MM.1S (cell line): ENCODE results near the gene IPO7.
A peak's percentile ranks its signal among the peaks of the same experiment; 100 is the strongest.

Source experiments
- DNase-seq: peaks from one replicate; pipeline ENCODE4 v3.0.0-alpha.2; 2015
- H2AFZ ChIP-seq: fragments of 300-600 bp; sonication (generic); 2 replicates; pipeline ENCODE4 v1.6.0; 2016; ENCODE audit warnings: antibody characterized with exemption, low read length
- H3F3A ChIP-seq: fragments of 300-600 bp; sonication (generic); 2 replicates; pipeline ENCODE4 v1.6.1; 2016; ENCODE audit warnings: mild to moderate bottlenecking, antibody characterized with exemption, low read length, moderate library complexity, mixed read lengths; ENCODE audit not compliant: insufficient read depth
- H3K27ac ChIP-seq: fragments of 300-600 bp; sonication (generic); 2 replicates; pipeline ENCODE4 v1.5.1; 2016; ENCODE audit warnings: mild to moderate bottlenecking, low read length
- H3K27me3 ChIP-seq: fragments of 300-600 bp; sonication (generic); replicated peaks from 2 replicates; pipeline ENCODE4 v1.6.0; 2016; ENCODE audit warnings: low read length; ENCODE audit not compliant: insufficient read depth
- H3K36me3 ChIP-seq: fragments of 300-600 bp; sonication (generic); replicated peaks from 2 replicates; pipeline ENCODE4 v1.6.1; 2016; ENCODE audit warnings: mild to moderate bottlenecking, low read length, mixed read lengths; ENCODE audit not compliant: insufficient read depth
- H3K4me1 ChIP-seq: fragments of 300-600 bp; sonication (generic); 2 replicates; pipeline ENCODE4 v1.6.1; 2016; ENCODE audit warnings: low read length, mixed read lengths
- H3K4me2 ChIP-seq: fragments of 300-600 bp; sonication (generic); 2 replicates; pipeline ENCODE4 v1.6.0; 2016; ENCODE audit warnings: low read depth, low read length
- H3K4me3 ChIP-seq: fragments of 300-600 bp; sonication (generic); 2 replicates; pipeline ENCODE4 v1.5.1; 2016; ENCODE audit warnings: low read length, mixed read lengths
- H3K79me2 ChIP-seq: fragments of 300-600 bp; sonication (generic); 2 replicates; pipeline ENCODE4 v1.6.1; 2016; ENCODE audit warnings: mixed run types, low read length, mixed read lengths
- H3K9ac ChIP-seq: fragments of 300-600 bp; sonication (generic); 2 replicates; pipeline ENCODE4 v1.6.1; 2016; ENCODE audit warnings: low read length, mixed read lengths
- H3K9me2 ChIP-seq: fragments of 300-600 bp; sonication (generic); replicated peaks from 2 replicates; pipeline ENCODE4 v1.6.1; 2016; ENCODE audit warnings: mild to moderate bottlenecking, low read length, mixed read lengths; ENCODE audit not compliant: insufficient read depth
- H3K9me3 ChIP-seq: fragments of 300-600 bp; sonication (generic); replicated peaks from 2 replicates; pipeline ENCODE4 v1.6.1; 2016; ENCODE audit warnings: mild to moderate bottlenecking, low read length, mixed read lengths; ENCODE audit not compliant: insufficient read depth
- H4K20me1 ChIP-seq: fragments of 300-600 bp; sonication (generic); 2 replicates; pipeline ENCODE4 v1.6.1; 2016; ENCODE audit warnings: mild to moderate bottlenecking, low read length, moderate library complexity, mixed read lengths; ENCODE audit not compliant: insufficient read depth
- CTCF ChIP-seq: fragments of 300-600 bp; sonication (generic); IDR thresholded peaks from 2 replicates; pipeline ENCODE4 v1.5.1; 2016; ENCODE audit warnings: antibody characterized with exemption, low read length, mixed read lengths
- EZH2 ChIP-seq: fragments of 300-600 bp; sonication (generic); optimal IDR thresholded peaks from 2 replicates; pipeline ENCODE3; 2017; ENCODE audit warnings: low read depth, mild to moderate bottlenecking, antibody characterized with exemption, low read length, mixed read lengths
- EZH2phosphoT487 ChIP-seq: fragments of 300-600 bp; sonication (generic); IDR thresholded peaks from 2 replicates; pipeline ENCODE4 v1.6.1; 2018; ENCODE audit warnings: antibody characterized with exemption, low read length

IPO7 gene

GRCh38 chr11:9362393-9362863 is 22.0 kb upstream of the IPO7 start:
- Histone ChIP-seq H3K4me1 (peaks cover 8% of the 10 kb centered on the region), H2AFZ (no peak overlapping the region), H3K9ac (no peak overlapping the region), H3K4me2 (no peak overlapping the region), H3K4me3 (no peak overlapping the region), H3K27me3 (no peaks in the 10 kb centered on the region), H4K20me1 (no peaks in the 10 kb centered on the region), H3F3A (peaks cover 23% of the 10 kb centered on the region), H3K79me2 (no peaks in the 10 kb centered on the region), H3K36me3 (no peaks in the 10 kb centered on the region), H3K27ac (no peak overlapping the region), H3K9me2 (no peaks in the 10 kb centered on the region), H3K9me3 (no peaks in the 10 kb centered on the region)
- TF ChIP-seq EZH2phosphoT487: no peak
- TF ChIP-seq CTCF: no peak
- no peak for TF ChIP-seq EZH2
- no peak for DNase-seq

GRCh38 chr11:9363954-9364912 is 20.2 kb upstream of the IPO7 start:
- DNase-seq: peak; percentile 92
- no peaks in the 10 kb centered on the region for H3K79me2 ChIP-seq
- no peaks in the 10 kb centered on the region for H3K9me2 ChIP-seq
- H3K4me2 ChIP-seq: peak overlapping the region; percentile 99
- H3K27ac ChIP-seq: peak overlapping the region; percentile 96
- no peaks in the 10 kb centered on the region for H3K9me3 ChIP-seq
- no peak for TF ChIP-seq EZH2phosphoT487
- no peak for TF ChIP-seq CTCF
- no peak for TF ChIP-seq EZH2
- peak overlapping the region; percentile 94 for H3K9ac ChIP-seq
- H3K27me3 ChIP-seq: no peaks in the 10 kb centered on the region
- peak overlapping the region; percentile 84 for H3K4me3 ChIP-seq
- no peaks in the 10 kb centered on the region for H3K36me3 ChIP-seq
- H3K4me1 ChIP-seq: peaks cover 8% of the 10 kb centered on the region
- peaks cover 23% of the 10 kb centered on the region for H3F3A ChIP-seq
- H2AFZ ChIP-seq: peak overlapping the region; percentile 100
- no peaks in the 10 kb centered on the region for H4K20me1 ChIP-seq

GRCh38 chr11:9367551-9367950 is 16.9 kb upstream of the IPO7 start:
- Histone ChIP-seq H3K4me2 (no peak overlapping the region), H3K9me2 (no peaks in the 10 kb centered on the region), H3K27ac (no peak overlapping the region), H3K9me3 (no peaks in the 10 kb centered on the region), H3K4me1 (peaks cover 8% of the 10 kb centered on the region), H4K20me1 (no peaks in the 10 kb centered on the region), H3K27me3 (no peaks in the 10 kb centered on the region), H3K9ac (no peak overlapping the region), H3K36me3 (no peaks in the 10 kb centered on the region), H3K4me3 (no peak overlapping the region), H3K79me2 (no peaks in the 10 kb centered on the region), H3F3A (peaks cover 21% of the 10 kb centered on the region), H2AFZ (no peak overlapping the region)
- TF ChIP-seq EZH2phosphoT487 (no peak), CTCF (no peak)
- DNase-seq: no peak
